Aorta (tissue), 5 donors: ENCODE data around the gene ATP13A3. TPM values are rescaled to one million over a fixed set of nuclear protein-coding genes. Genes with fewer than 3 reads are reported as not detected.

ENCODE experiments used
- ATAC-seq: fragments of 200-7000 bp; cut with Tn5 transposase; one replicate; pipeline ENCODE4 v1.9.1; 2022; ENCODE audit warnings: moderate library complexity; ENCODE audit not compliant: low FRiP score
- DNase-seq, 2 donors: peaks; one replicate each; pipeline ENCODE4 v3.0.0-alpha.2; 2020
- H3K27ac ChIP-seq, 2 donors: one replicate each; pipeline ENCODE4 v1.5.1; 2013; ENCODE audit warnings: low read length in 2 of 2, mild to moderate bottlenecking in 2 of 2, moderate library complexity in 2 of 2, control low read depth in 1 of 2, inconsistent platforms in 1 of 2, low read depth in 1 of 2
- H3K27me3 ChIP-seq, 2 donors: one replicate each; pipeline ENCODE4 v1.6.1; 2013; ENCODE audit warnings: control low read depth in 1 of 2, low read length in 1 of 2, mild to moderate bottlenecking in 1 of 2, moderate library complexity in 1 of 2; ENCODE audit not compliant: insufficient read depth in 2 of 2, control insufficient read depth in 1 of 2
- H3K36me3 ChIP-seq, 2 donors: one replicate each; pipeline ENCODE4 v1.6.1; 2013; ENCODE audit warnings: control low read depth in 1 of 2, low read length in 1 of 2, mild to moderate bottlenecking in 1 of 2; ENCODE audit not compliant: insufficient read depth in 2 of 2, control insufficient read depth in 1 of 2
- H3K4me1 ChIP-seq, 2 donors: one replicate each; pipeline ENCODE4 v1.6.1; 2013; ENCODE audit warnings: low read length in 2 of 2, control low read depth in 1 of 2, mild to moderate bottlenecking in 1 of 2, moderate library complexity in 1 of 2; ENCODE audit not compliant: insufficient read depth in 2 of 2, control insufficient read depth in 1 of 2
- H3K4me3 ChIP-seq, 2 donors: one replicate each; pipeline ENCODE4 v1.5.1; 2013; ENCODE audit warnings: low read length in 2 of 2, control low read depth in 1 of 2, mild to moderate bottlenecking in 1 of 2
- H3K9me3 ChIP-seq: one replicate; pipeline ENCODE4 v1.6.1; 2013; ENCODE audit warnings: mild to moderate bottlenecking, low read length; ENCODE audit not compliant: control insufficient read depth
- WGBS, 2 donors: extraction: QIAGEN DNeasy Blood & Tissue Kit; methylation state at CpG; one replicate each; pipeline ENCODE4 v1.1.7; 2013; 5-methylcytosine and 5-hydroxymethylcytosine counted together
- intact Hi-C, 2 donors: fragments of 100-400 bp; cut with DNase I; formaldehyde crosslinking; loops; one replicate each; pipeline versions ENCODE4 v1.14.2 to v1.15.0; 2022
- polyA plus RNA-seq, 2 donors: library from polyadenylated mRNA; stranded (reverse); fragments of 200-250 nt; gene quantifications; one replicate each; pipeline ENCODE4 v1.2.3, GENCODE V29; 2013
- total RNA-seq, 2 donors: library from RNA; stranded (reverse); fragmentation: NEBNext Ultra II Directional; extraction: Animal tissue kit (Norgen Biotek cat#: 25700); gene quantifications; one replicate each; pipeline ENCODE4 v1.2.1, GENCODE V29; 2021
- donor health status: healthy with polysubstance abuse.
- donor health status: Bipolar disorder and iron deficiency.
- donor health status: DM: no; HTN: no; CAD: no.
- donor health status: DM: no; HTN: no; CAD: no.
- donor health status: DM: yes; HTN: yes; CAD: no.

Gene ATP13A3
- total and polyA plus RNA-seq, 4 donors = 14.1 to 189 (median 82.7) TPM

DNA sequence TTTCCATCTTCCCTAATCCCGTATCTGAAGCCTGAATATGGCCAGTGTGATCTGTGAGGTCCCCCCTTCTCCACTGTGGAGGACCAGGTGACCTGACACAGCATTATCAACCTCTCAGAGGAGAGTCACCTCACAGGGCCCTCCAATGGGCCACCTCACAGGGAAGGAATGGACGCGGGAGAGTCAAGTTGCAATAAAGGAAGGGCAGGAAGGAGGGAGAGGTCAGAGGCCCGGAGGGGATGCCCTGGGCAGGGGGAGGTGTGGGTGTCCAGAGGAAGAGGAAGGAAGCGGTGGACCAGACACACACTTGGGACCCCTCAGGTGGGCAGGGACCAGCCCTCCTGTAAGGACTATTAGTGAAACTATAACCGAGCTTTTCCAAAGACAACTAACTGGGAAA is 102.6 kb downstream of the ATP13A3 start:
- peak in 1 of 2 donors; percentile 47 for DNase-seq
- Histone ChIP-seq H3K27me3 (peaks cover 0 to 3% of the 10 kb centered on the region in 2 donors), H3K36me3 (no peaks in the 10 kb centered on the region), H3K4me3 (no peak overlapping the region), H3K4me1 (no peaks in the 10 kb centered on the region), H3K27ac (no peak overlapping the region), H3K9me3 (no peaks in the 10 kb centered on the region)
- intact Hi-C loops = no loop called here
- ATAC-seq = no peak
- 70 to 83% methylated on average over 6 of the region's 6 CpGs for WGBS, 2 donors

DNA sequence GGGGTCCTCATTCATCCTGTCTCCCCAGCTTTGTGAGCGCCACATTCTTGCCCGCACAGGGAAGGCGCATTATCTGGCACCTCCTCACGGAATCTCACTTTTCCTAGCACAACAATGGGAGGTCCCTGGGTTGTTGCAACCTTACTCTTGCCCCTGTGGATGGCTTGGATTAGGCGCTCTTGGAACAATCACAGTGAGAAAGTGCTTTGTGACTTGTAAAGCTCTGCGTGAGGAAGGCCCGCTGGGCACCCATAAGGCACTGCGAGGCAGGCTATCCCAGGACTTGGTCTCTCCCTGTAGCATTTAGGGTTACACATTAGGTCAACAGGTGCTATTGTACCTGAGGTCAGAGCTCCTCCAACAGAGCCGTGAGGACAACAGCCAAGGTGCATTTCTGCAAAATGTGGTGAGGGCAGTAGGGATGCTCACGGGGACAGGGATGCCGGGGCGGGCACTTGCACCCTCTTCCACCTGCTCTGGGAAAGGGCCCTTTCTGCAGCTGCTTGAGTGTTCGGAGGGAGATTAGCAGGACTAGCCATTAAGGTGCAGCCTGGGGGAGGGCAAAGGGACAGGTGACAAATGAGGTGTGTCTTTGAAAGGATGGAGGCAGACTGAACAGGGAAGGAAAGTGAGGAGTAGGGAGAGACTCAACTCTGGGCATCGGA is 103.4 kb downstream of the ATP13A3 start:
- peaks cover 0 to 3% of the 10 kb centered on the region in 2 donors for H3K27me3 ChIP-seq
- intact Hi-C loops = no loop called here
- no peak overlapping the region for H3K27ac ChIP-seq
- H3K4me1 ChIP-seq = no peaks in the 10 kb centered on the region
- ATAC-seq (no peak), DNase-seq (peak in 1 of 2 donors; percentile 57)
- H3K9me3 ChIP-seq = no peaks in the 10 kb centered on the region
- no peak overlapping the region for H3K4me3 ChIP-seq
- WGBS, 2 donors = 92% methylated on average over 14 of the region's 14 CpGs
- no peaks in the 10 kb centered on the region for H3K36me3 ChIP-seq

DNA sequence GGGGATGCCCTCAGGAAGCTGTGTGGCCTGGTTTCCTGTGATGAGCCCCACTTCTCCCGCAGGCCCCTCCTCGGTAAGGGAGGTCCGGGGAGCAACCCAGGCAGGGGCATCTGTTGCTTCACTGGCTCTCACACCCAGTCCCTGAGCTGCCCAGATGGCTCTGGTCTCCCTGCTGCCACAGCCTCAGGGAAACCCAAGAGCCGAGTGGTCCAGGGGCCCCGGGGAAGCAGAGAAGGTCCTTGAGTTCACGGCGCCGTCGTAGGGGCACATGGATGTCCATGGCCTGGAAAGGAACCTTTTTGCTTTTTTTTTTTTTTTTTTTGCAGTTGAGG is 103.9 kb downstream of the ATP13A3 start:
- peak in 1 of 2 donors; percentile 25 for DNase-seq

DNA sequence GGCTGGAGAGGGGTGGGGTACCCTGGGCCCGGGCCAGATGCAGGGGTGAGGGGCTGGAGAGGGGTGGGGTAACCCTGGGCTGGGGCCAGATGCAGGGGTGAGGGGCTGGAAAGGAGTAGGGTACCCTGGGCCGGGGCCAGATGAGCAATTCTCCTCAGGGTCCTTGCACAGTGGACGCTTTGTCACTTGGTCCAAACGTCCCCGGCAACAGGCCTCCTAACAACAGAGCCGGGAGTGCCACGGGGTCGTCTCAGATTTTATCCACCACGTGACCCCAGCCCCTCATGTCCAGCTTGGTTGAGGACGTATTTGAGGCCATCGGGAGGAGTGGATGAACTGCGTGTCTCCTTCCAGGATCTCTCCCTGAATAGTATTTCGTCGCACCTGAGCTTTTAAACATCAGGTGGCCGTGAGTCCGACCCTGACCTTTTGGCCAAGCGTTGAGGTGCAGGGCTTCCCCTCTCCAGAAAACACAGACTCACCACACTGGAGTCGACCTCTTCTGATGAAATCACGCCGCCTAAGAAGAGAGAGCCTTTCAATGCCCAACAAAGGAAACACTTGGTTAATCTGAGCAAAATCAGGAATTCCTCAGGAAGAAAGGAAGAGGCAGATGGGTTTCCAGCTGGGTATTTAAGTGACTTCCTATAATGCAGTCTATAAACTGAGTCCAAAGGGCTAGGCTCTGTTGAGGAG is 104.5 kb downstream of the ATP13A3 start:
- peaks cover 0 to 3% of the 10 kb centered on the region in 2 donors for H3K27me3 ChIP-seq
- no peak for ATAC-seq
- H3K4me3 ChIP-seq = no peak overlapping the region
- no peaks in the 10 kb centered on the region for H3K9me3 ChIP-seq
- peak in 1 of 2 donors; percentile 43 for DNase-seq
- intact Hi-C loops = no loop called here
- no peaks in the 10 kb centered on the region for H3K4me1 ChIP-seq
- H3K36me3 ChIP-seq = no peaks in the 10 kb centered on the region
- H3K27ac ChIP-seq = no peak overlapping the region
- 86 to 89% methylated on average over 20 of the region's 20 CpGs for WGBS, 2 donors

More for the DNA sequence above, 103.9 kb downstream of the ATP13A3 start:
- intact Hi-C loops = no loop called here
- Histone ChIP-seq H3K27ac (no peak overlapping the region), H3K4me1 (no peaks in the 10 kb centered on the region), H3K27me3 (peaks cover 0 to 3% of the 10 kb centered on the region in 2 donors), H3K36me3 (no peaks in the 10 kb centered on the region), H3K9me3 (no peaks in the 10 kb centered on the region), H3K4me3 (no peak overlapping the region)
- 86 to 96% methylated on average over 9 of the region's 9 CpGs for WGBS, 2 donors
- no peak for ATAC-seq

DNA sequence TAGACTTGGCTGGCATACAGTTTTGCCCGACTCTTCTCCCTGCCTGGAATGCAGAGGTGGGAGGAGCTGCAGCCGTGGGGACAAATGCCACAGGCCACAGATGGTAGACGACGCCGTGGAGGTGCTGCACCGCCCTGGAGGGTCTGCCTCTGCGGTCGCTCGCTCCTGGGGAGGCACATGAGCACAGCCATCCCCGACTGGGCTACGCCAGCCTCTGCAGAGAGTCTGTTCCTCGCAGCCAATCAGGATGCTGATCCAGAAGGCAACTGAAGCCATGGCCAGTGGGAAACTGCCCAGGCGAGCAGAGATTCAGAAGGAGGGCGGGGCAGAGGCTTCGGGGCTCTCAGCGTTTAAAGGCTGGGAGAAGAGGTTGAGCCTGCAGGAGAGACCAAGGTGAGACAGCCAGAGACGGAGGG is 105.3 kb downstream of the ATP13A3 start:
- peaks cover 0 to 3% of the 10 kb centered on the region in 2 donors for H3K27me3 ChIP-seq
- no peak overlapping the region for H3K27ac ChIP-seq
- ATAC-seq (no peak), DNase-seq (peak in 1 of 2 donors; percentile 60)
- intact Hi-C loops = no loop called here
- WGBS, 2 donors = 34 to 37% methylated on average over 17 of the region's 17 CpGs
- no peaks in the 10 kb centered on the region for H3K9me3 ChIP-seq
- no peak overlapping the region for H3K4me3 ChIP-seq
- H3K4me1 ChIP-seq = no peaks in the 10 kb centered on the region
- H3K36me3 ChIP-seq = no peaks in the 10 kb centered on the region

DNA sequence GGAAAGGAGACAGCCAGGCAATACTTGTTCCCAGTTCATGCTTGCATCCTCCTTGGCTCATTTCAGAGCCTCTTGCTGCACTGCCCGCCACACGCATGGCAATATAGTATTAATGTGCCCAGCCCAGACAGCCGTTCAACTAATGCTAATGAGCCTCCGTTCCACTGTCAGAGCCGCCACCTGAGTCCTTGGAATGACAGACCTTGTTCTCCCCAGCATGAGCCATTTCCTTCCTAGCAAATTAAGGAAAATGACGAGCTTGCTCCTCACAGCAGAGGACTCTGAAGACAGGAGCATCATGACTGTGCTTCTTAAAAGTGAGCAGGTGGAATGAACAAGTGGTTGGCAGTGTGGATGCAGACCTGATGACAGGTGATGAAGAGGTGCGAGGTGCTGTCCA is 106.5 kb downstream of the ATP13A3 start:
- Histone ChIP-seq H3K27me3 (peaks cover 0 to 3% of the 10 kb centered on the region in 2 donors), H3K4me3 (no peak overlapping the region), H3K4me1 (no peaks in the 10 kb centered on the region), H3K36me3 (no peaks in the 10 kb centered on the region), H3K27ac (no peak overlapping the region), H3K9me3 (no peaks in the 10 kb centered on the region)
- intact Hi-C loops = no loop called here
- 88 to 90% methylated on average over 7 of the region's 7 CpGs for WGBS, 2 donors
- DNase-seq (peak in 1 of 2 donors; percentile 30), ATAC-seq (no peak)

DNA sequence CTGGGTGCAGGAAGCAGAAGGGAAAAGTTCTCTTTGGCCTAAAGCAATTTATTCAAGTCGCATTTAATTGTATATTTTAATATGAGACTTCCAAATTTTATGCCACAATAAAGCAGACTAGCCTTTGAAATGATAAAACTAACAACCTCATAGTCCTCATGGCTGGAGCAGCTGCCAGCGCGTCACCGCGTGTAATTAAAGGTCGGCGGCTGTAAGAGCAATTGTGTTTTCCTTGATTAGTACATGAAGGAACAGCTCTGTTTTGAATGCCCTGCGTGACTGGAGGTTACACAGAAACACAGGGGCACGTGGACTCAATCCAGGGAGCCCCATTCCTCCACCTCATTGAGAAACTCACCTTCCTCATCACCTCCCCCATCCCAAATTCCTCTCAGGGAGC is 107.2 kb downstream of the ATP13A3 start:
- peak in 1 of 2 donors; percentile 14 for DNase-seq
- no peak overlapping the region for H3K27ac ChIP-seq
- H3K4me3 ChIP-seq = no peak overlapping the region
- H3K36me3 ChIP-seq = no peaks in the 10 kb centered on the region
- ATAC-seq = no peak
- no peaks in the 10 kb centered on the region for H3K9me3 ChIP-seq
- peaks cover 0 to 3% of the 10 kb centered on the region in 2 donors for H3K27me3 ChIP-seq
- whole genome bisulfite sequencing, 2 donors = 82 to 87% methylated on average over 9 of the region's 9 CpGs
- intact Hi-C loops = no loop called here
- no peaks in the 10 kb centered on the region for H3K4me1 ChIP-seq

DNA sequence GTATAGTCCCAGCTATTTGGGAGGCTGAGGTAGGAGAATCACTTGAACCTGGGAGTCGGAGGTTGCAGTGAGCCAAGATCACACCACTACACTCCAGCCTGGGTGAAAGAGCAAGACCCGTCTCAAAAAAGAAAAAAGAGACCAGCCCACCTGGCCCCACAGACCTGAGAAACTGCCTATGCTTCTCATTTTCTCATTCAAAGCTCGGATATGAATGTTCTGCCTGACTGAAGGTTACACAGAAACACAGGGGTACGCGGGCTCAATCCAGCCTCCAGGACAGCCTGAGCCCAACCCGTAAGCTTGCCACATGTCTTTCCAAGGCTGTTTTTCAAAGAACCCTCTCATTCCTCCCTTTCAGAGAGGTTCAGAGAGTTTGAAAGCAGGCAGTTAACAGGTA is 107.6 kb downstream of the ATP13A3 start:
- Histone ChIP-seq H3K27me3 (peaks cover 0 to 3% of the 10 kb centered on the region in 2 donors), H3K27ac (no peak overlapping the region), H3K36me3 (no peaks in the 10 kb centered on the region), H3K4me3 (no peak overlapping the region), H3K4me1 (no peaks in the 10 kb centered on the region), H3K9me3 (no peaks in the 10 kb centered on the region)
- no peak for ATAC-seq
- intact Hi-C loops = no loop called here
- 92% methylated on average over 6 of the region's 6 CpGs for WGBS, 2 donors
- peak in 1 of 2 donors; percentile 10 for DNase-seq

DNA sequence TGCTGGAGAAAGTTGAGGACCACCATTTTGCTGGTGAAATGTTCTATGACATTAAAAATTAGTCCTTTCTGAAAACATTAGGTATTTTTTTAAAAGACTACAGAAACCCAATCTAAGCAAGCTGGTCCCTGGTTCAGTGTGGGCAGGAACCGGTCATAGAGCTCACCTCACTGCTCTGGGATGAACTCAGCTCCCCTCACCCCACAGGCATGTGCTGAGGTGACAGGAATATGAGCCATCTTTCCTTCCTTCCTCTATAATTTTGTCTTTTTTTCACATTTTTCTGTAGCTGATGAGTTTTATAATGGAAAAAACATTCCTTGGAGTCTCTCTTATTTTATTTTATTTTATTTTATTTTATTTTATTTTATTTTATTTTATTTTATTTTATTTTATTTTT is 109.1 kb downstream of the ATP13A3 start:
- no peak overlapping the region for H3K27ac ChIP-seq
- no peak overlapping the region for H3K4me3 ChIP-seq
- no peaks in the 10 kb centered on the region for H3K4me1 ChIP-seq
- intact Hi-C loops = no loop called here
- no peaks in the 10 kb centered on the region for H3K36me3 ChIP-seq
- H3K9me3 ChIP-seq = no peaks in the 10 kb centered on the region
- ATAC-seq (no peak), DNase-seq (no peak)
- peaks cover 0 to 3% of the 10 kb centered on the region in 2 donors for H3K27me3 ChIP-seq
- WGBS, 2 donors = 92 to 95% methylated on average over 1 of the region's 1 CpG
